Astrocyte of the spinal cord (primary cell): ENCODE data around the gene TMEM18.

Experiments
- DNase-seq: peaks from one replicate; pipeline ENCODE4 v3.0.0; 2011; ENCODE audit warnings: low read depth, low spot score
- H3K4me3 ChIP-seq: 2 replicates; pipeline ENCODE4 v1.5.1; 2011; ENCODE audit warnings: low read depth, mild to moderate bottlenecking, low read length, moderate library complexity
- in situ Hi-C: cut with HindIII; loops from 2 replicates; pipeline ENCODE4 v1.10.0; 2017; ENCODE audit warnings: low sequenced_read_pairs
- TF ChIP-seq, protein P1 (sequence below): IDR thresholded peaks from 2 replicates; pipeline ENCODE4 v1.5.1; 2012; ENCODE audit warnings: low read depth, mild to moderate bottlenecking, low read length, inconsistent platforms

Gene TMEM18

DNA sequence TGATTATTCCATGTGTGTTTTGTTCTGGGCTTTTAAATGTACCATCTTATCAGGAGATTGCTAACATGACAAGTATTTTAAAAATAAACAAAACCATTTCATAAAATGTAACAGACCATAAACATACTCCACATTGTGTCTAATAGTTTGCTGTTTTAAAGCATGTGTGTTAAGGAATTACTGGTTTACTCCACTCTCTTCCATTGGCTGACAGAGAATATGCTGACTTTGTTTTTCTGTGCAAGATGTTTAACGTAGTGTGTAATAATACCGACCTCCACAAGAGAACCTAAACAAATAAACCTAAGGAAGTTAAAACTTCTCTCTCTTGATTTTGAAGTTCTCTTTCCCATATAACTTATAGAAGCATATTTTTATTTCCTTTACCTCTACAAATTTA is 17.0 kb upstream of the TMEM18 start:
- in situ Hi-C loops: no loop called here
- no peak overlapping the region for H3K4me3 ChIP-seq
- TF ChIP-seq, protein P1, sequence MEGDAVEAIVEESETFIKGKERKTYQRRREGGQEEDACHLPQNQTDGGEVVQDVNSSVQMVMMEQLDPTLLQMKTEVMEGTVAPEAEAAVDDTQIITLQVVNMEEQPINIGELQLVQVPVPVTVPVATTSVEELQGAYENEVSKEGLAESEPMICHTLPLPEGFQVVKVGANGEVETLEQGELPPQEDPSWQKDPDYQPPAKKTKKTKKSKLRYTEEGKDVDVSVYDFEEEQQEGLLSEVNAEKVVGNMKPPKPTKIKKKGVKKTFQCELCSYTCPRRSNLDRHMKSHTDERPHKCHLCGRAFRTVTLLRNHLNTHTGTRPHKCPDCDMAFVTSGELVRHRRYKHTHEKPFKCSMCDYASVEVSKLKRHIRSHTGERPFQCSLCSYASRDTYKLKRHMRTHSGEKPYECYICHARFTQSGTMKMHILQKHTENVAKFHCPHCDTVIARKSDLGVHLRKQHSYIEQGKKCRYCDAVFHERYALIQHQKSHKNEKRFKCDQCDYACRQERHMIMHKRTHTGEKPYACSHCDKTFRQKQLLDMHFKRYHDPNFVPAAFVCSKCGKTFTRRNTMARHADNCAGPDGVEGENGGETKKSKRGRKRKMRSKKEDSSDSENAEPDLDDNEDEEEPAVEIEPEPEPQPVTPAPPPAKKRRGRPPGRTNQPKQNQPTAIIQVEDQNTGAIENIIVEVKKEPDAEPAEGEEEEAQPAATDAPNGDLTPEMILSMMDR: no peak
- peak; percentile 23 for DNase-seq

DNA sequence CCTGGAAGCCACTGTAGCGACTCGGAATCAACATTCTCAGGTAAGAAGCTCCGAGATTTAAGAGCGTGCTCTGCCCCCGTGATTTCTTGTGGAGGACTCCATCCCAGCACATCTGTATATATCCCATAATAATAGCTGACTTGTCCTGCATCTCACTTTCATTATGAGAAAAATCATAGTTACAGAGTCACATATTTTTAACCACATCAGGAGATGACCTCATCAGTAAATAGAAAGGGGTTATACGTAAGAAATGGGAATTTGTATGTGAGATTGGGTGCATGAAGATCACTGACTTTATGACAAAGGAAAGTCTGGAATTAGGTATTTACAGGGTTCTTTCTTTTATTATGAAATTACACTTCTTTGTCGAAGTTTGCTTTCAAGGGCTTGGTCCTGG is 16.4 kb upstream of the TMEM18 start:
- no peak overlapping the region for H3K4me3 ChIP-seq
- TF ChIP-seq, protein P1: no peak
- no peak for DNase-seq
- in situ Hi-C loops: no loop called here

DNA sequence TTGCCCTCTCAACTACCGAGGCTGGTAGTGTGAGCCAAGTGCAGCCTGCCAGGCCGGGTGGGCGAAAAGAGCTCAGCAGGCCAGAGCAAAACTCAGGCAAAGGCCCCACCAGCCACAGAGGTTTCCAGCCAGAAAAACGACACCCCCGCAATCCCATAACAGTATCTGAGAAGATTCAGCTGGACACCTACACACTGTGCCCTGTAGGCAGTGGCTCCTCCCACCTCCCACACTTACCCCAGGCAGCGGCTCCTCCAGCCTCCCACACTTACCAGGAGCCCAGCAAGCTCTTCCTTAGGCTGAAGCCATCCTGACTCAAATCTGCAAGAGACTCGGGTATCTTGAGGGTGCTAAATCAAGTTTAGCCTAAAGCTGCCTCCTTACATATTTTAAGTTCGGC is 15.6 kb upstream of the TMEM18 start:
- in situ Hi-C loops: no loop called here
- no peak overlapping the region for H3K4me3 ChIP-seq
- TF ChIP-seq, protein P1: no peak
- DNase-seq: no peak

DNA sequence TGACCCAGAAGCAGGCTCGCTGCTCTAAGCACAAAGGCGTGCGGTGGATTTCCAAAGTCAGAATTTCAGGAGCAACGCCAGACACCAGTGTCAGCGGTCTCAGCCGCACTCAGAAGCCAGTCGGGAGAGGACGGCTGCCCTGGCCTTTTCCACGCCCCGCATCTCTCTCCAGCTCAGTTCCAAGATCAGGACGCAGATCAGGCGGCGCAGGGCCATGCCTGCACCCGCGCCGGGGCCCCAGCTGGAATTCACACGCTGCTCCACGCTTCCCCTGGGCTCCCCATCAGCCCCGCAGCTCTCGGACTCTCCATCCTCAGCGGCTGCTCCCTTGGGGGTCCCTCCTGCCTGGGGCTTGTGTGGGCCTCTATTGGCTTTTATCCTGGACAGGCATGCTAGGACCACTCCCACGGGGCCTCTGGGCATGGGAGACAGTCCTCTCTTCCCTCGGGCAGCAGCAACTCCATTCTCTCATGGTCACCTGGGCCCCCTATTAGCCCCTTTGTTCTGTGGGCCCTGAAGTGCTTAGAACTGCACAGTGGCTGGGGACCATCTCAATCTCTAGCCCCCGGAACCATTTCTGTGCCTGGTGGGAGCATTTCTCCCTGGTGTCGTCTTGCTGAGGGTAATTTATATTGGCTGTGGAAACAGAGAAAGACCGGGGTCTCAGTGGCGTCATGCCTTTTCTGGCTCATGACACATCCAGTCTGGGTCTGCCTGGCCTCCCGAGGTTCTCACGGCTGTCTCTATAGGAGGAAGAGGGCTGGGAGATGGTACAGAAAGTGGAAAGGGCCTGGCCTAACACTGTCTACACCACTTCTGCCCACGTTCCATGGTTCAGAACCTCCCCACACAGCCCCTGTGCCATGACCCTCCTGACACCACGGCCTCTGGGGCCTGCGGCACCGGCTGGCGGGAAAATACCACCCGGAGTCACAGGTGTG is 14.9 kb upstream of the TMEM18 start:
- TF ChIP-seq, protein P1: no peak
- no peak overlapping the region for H3K4me3 ChIP-seq
- no peak for DNase-seq
- in situ Hi-C loops: no loop called here

DNA sequence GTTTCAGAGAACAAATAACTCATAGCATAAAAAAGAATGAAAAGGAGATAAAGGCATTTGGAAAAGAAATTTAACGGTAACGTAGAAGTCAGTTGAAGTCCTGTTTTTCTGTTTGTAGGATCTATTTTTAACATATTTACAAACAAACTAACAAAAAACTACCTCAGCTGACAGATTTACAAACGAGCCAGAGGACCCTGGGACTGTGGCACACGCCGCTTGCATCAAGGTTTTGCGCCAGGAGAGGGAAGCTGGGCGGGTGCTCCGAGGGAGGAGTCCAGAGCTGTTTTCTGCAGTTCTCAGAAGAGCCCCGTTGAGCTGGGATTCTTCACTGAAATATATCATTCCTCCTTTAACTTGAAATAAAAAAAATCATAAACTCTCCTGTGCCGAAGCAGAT is 13.6 kb upstream of the TMEM18 start:
- no peak overlapping the region for H3K4me3 ChIP-seq
- DNase-seq: no peak
- TF ChIP-seq, protein P1: no peak
- in situ Hi-C loops: no loop called here

DNA sequence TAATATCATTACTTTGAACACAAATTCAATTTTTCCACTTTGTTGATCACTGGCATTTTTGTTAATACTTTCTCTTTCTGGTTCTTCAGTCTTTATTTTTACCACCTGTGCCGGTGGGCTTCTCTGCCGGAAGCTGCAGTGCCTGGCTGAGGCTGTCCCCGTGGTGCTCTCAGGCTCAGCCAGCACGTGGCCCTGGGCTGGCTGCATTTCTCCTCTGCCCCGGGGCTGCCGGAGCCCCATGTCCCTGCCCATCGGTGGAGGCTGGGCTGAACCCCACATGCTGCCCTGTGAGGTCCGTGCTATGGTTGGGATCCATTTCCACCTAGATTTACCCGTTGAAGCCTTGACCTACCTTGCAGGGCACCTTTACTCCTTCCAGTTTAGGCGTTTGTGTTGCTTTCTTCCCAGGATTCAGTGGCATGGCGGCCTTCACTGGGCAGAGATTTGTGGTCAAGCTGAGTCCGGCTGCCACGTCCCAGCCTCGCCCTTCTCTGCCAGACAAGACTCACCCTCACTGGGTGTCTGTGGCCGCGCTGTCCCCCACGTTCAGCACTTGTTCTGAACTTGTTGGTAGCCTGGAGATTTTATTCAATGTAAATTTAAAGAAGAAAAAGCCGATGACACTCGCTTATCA is 12.8 kb upstream of the TMEM18 start:
- TF ChIP-seq, protein P1: no peak
- no peak overlapping the region for H3K4me3 ChIP-seq
- no peak for DNase-seq
- in situ Hi-C loops: no loop called here
